ENCODE measurements around the gene PRRX2.

PRRX2 gene

DNA sequence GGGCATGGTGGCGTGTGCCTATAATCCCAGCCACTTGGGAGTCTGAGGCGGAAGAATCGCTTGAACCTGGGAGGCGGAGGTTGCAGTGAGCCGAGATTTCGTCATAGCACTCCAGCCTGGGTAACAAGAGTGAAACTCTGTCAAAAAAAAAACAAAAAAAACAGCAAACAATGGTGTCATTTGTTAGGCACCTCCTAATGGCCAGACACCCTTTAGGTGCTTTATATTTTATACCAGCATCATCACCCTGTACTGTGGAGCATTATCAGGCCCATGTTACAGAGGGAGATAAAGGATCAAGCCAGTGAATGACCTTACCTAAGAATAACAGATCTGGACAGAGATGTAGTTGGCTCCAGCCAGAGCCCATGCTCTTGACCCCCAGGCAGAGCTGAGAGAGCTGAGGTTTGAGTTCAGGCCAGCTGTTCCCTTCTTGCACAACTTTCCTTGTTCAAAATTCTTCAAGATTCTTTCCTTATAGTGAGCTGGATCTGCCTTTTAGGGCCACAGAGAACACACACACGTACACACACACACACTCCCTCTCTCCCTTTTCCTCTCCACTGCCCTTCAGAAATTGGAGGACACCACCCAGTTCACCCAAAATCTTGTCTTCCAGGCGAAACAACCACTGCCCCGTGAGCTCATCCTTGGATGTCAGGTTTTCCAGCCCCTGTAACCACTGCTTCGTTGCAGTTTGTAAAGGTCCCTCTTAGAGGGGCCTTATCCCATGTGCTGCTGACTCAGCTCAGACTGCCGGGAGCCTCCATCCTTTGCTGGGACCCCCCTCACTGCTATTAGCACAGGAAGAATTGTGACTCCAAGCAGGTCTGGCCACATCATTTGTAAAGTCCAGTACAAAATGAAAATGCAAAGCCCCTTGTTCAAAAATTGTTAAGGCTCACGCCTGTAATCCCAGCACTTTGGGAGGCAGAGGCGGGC lies 97.8 kb downstream of the PRRX2 start:
- DNase-seq, result no peak

DNA sequence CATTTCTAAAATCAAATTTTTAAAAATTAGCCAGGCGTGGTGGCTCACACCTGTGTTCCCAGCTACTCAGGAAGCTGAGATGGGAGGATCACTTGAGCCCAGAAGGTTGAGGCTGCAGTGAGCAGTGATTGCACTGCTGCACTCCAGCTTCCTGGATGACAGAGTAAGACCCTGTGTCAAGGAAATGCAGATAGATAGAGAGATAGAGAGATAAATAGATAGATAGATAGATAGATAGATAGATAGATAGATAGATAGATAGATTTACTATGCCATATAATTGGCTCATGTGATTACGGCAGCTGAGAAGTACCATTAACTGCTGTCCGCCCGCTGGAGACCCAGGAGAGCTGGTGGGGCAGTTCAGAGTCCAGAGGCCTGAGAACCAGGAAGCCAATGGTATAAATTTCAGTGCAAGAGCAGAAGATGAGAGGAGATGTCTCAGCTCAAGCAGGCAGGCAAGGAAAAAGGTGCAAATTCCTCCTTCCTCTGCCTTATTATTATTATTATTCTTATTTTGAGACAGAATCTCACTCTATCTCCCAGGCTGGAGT lies 100.4 kb downstream of the PRRX2 start:
- DNase-seq, result no peak

DNA sequence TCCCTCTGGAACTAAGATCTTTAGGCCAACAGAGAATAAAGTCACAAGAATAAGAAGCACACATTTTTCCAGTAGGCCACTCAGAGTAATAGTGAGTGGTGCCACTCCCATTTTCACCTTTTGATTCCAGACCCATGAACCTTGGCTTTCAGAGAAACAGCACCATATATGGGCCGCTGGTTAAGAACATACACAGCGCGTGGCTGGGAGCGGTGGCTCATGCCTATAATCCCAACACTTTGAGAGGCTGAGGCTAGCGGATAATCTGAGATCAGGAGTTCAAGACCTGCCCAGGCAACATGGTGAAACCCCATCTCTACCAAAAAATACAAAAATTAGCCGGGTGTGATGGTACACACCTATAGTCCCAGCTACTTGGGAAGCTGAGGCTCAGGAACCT lies 103.0 kb downstream of the PRRX2 start:
- DNase-seq, result no peak

DNA sequence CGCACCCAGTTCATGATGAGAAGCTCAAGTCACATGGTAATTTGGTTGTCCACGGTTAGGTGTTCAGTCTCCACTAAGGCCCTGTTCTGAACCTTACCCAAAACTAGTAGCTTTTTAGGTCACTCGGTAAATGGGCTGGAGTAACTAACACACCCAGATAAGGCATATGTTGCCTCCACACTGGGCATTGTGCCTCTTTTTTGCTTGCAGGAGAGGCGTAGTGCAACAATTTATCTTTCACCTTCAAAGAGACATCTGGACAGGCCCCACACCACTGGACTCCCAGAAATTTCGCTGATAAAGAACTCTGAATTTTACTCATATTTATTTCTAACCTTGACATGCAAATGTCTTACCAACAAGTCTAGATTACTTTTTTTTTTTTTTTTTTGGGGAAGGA lies 104.2 kb downstream of the PRRX2 start:
- DNase-seq, result no peak

DNA sequence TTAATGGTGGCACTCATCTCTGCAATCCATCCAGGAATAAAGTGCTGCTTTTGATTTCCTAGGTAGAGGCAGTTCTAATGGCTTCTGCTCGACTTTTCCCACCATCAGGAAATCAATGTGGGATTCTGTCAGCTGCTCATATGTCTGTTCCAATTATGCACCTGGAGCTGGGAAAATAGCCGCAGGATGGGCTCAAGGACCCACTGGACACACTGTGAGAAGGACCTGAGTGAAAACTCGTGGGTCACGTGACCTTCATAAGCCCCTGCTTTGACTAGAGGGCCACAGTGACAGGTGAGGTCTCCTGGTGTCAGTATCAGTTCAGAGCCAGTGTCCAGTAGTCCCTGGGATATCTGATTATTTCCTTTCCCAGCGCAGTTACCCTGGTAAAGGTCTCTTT lies 105.3 kb downstream of the PRRX2 start:
- DNase-seq, result no peak
